Keratinocyte (primary cell): ENCODE measurements around the gene DDIT4. TPM values are rescaled to one million over a fixed set of nuclear protein-coding genes. Genes with fewer than 3 reads are reported as not detected.

Experiments used
- DNase-seq: peaks from one replicate; pipeline ENCODE4 v3.0.0-alpha.2; 2011; ENCODE audit warnings: low read depth, missing footprints, low spot score
- FAIRE-seq: peaks from 2 replicates; lab custom pipeline; 2011; peaks lifted over from hg19 to GRCh38; lab: Jason Lieb, UNC
- H2AFZ ChIP-seq: 2 replicates; pipeline ENCODE4 v1.6.0; 2012; ENCODE audit warnings: low read length, control low read depth, inconsistent platforms; ENCODE audit not compliant: control insufficient read depth
- H3K27ac ChIP-seq: 2 replicates; pipeline ENCODE4 v1.5.1; 2011; ENCODE audit warnings: low read length; ENCODE audit not compliant: control insufficient read depth, insufficient read depth
- H3K27me3 ChIP-seq: 3 replicates; pipeline ENCODE4 v1.6.0; 2011; ENCODE audit warnings: low read length; ENCODE audit not compliant: control insufficient read depth, insufficient read depth; ENCODE audit errors: extremely low read depth
- H3K36me3 ChIP-seq, 2 experiments: 2 replicates in 1 of 2; 3 replicates in 1 of 2; pipeline ENCODE4 v1.5.1; 2011; ENCODE audit warnings: low read length in 2 of 2, mild to moderate bottlenecking in 1 of 2; ENCODE audit not compliant: control insufficient read depth in 2 of 2, insufficient read depth in 2 of 2; ENCODE audit errors: extremely low read depth in 1 of 2
- H3K4me1 ChIP-seq: 3 replicates; pipeline ENCODE4 v1.5.1; 2011; ENCODE audit warnings: low read length; ENCODE audit not compliant: control insufficient read depth, insufficient read depth; ENCODE audit errors: extremely low read depth
- H3K4me2 ChIP-seq: 3 replicates; pipeline ENCODE4 v1.6.0; 2011; ENCODE audit warnings: low read depth, low read length; ENCODE audit not compliant: control insufficient read depth, insufficient read depth; ENCODE audit errors: extremely low read depth
- H3K4me3 ChIP-seq, 3 experiments: fragments of 200-600 bp in 1 of 3; sonication (generic) in 1 of 3; 2 replicates in 2 of 3; 3 replicates in 1 of 3; pipeline ENCODE4 v1.5.1; 2011 to 2016; ENCODE audit warnings: low read length in 3 of 3, mild to moderate bottlenecking in 3 of 3, control low read depth in 2 of 3, inconsistent platforms in 1 of 3, low read depth in 1 of 3, mixed read lengths in 1 of 3, mixed run types in 1 of 3, moderate library complexity in 1 of 3; ENCODE audit not compliant: control insufficient read depth in 2 of 3, insufficient read depth in 2 of 3; ENCODE audit errors: extremely low read depth in 1 of 3
- H3K79me2 ChIP-seq: 2 replicates; pipeline ENCODE4 v1.6.0; 2012; ENCODE audit warnings: low read length; ENCODE audit not compliant: control insufficient read depth, insufficient read depth
- H3K9ac ChIP-seq: 3 replicates; pipeline ENCODE4 v1.6.0; 2011; ENCODE audit warnings: low read length; ENCODE audit not compliant: control insufficient read depth, insufficient read depth; ENCODE audit errors: extremely low read depth
- H3K9me1 ChIP-seq: 3 replicates; pipeline ENCODE4 v1.6.0; 2011; ENCODE audit warnings: low read length; ENCODE audit not compliant: control insufficient read depth, insufficient read depth; ENCODE audit errors: extremely low read depth
- H3K9me3 ChIP-seq: 2 replicates; pipeline ENCODE4 v1.5.1; 2012; ENCODE audit warnings: low read depth, low read length; ENCODE audit not compliant: control insufficient read depth
- H4K20me1 ChIP-seq: 3 replicates; pipeline ENCODE4 v1.6.0; 2011; ENCODE audit warnings: low read length; ENCODE audit not compliant: control insufficient read depth, insufficient read depth; ENCODE audit errors: extremely low read depth
- EZH2 ChIP-seq: IDR thresholded peaks from one replicate; pipeline ENCODE4 v1.6.1; 2012; ENCODE audit warnings: inconsistent platforms, mild to moderate bottlenecking, low read length, moderate library complexity
- dilution Hi-C: fragments of 300-500 bp; cut with MboI; formaldehyde crosslinking; loops from one replicate; pipeline ENCODE4 v1.7.0; 2020; ENCODE audit warnings: low sequenced_read_pairs; ENCODE audit not compliant: extremely low pct_ligation_motif_present
- polyA plus RNA-seq, 5 experiments: library from polyadenylated mRNA; depleted of rRNA in 3 of 5; stranded (reverse) in 3 of 5; stranded (forward) in 1 of 5; unstranded in 1 of 5; fragments of >200 nt; gene quantifications; 1 replicate in 1 of 5; 2 replicates in 3 of 5; 3 replicates in 1 of 5; pipeline versions ENCODE4 v1.2.1 to v1.2.3, GENCODE V29; 2011 to 2012; ENCODE audit warnings: missing spikeins in 2 of 5, low read depth in 1 of 5, low replicate concordance in 1 of 5
- TF ChIP-seq, protein P1 (sequence below), 3 experiments: IDR thresholded peaks in 1 of 3; conservative IDR thresholded peaks in 1 of 3; optimal IDR thresholded peaks in 1 of 3; 2 replicates in 2 of 3; 3 replicates in 1 of 3; pipeline versions ENCODE3 to v1.5.1; 2011; ENCODE audit warnings: low read length in 3 of 3, mild to moderate bottlenecking in 3 of 3, moderate library complexity in 2 of 3, control low read depth in 1 of 3, inconsistent platforms in 1 of 3; ENCODE audit not compliant: insufficient read depth in 2 of 3; ENCODE audit errors: extremely low read depth in 1 of 3

The DDIT4 gene
- polyA plus RNA-seq, 1 donor (not counting 4 experiments of a cell fraction or from before 2014, with no cell fraction given), result 248 TPM

DNA sequence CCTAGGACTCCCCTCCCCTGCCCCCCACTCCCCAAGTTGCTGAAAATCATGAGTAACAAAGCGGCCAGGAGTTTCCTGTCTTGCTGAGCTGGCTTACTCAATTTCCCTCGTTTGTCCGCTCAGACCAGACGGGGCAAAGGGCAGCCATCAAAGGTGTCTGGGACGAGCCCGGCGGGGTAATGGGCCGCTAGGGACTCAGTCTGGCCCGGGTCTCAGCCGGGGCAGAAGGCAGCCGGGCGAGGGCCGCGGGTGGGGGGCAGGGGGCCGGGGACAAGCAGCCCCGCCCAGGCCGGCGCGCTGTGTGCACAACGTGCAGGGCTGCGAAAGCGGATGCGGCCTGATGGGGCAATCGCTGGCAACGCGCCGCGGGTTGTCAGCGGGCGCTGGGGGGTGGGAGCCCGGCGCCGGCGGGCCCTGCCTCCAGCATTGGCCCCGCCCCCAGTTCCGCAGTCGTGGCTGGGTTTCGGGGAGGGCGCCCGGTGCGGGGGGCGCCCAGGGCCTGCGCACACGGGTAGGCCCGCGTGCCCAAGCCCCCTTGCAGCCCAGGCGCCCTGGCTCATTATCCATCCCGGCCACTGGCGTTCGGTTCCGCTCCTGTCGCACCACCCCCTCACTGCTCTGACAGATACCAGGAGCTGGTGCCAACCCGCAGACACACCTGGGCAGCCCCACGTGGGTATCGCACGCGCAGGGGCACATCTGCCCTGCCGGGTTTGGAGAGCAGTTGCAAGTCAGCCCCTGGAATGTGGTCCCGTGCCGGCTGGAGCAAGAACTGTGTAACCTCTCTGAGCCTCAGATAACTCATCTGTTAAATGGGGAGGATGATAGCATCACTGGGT lies 45.9 kb downstream of the DDIT4 start:
- peak; percentile 26 for FAIRE-seq
- dilution Hi-C loops, result no loop called here

DNA sequence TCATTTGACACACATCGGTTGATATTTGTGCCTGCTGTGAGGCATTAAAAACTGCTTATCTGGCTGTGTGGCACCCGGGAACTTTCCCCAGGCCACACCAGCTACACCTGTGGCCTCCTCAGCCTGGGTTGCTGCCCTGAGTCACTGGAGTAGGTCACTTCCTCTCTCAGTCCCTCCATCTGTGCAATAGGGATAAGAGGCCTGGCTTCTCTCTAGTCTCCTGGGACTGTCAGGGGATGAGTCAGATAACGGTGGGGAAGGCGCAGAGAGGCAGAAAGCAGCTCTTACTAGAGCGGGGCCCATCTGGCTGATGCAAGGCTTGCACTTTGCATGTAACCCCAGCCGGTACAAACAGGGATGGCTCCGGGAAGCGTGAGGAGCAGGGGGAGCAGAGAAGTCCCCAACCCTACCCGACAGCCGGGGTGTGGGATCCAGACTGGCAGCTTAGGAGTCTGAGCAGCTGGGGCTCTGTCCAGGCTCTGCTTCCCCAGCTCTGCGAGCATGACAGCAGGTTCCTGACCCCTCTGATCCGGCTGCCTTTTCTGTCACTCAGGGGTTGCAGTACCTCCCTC lies 47.0 kb downstream of the DDIT4 start:
- no peaks in the 10 kb centered on the region for H3K9me1 ChIP-seq
- dilution Hi-C loops, result no loop called here

More for the DNA sequence above, 45.9 kb downstream of the DDIT4 start:
- Histone ChIP-seq H3K27me3 (no peaks in the 10 kb centered on the region), H3K4me3 (peak overlapping the region; percentile 17 to 37 (median 36)), H3K27ac (peak overlapping the region; percentile 94), H3K36me3 (no peaks in the 10 kb centered on the region), H3K9me3 (no peaks in the 10 kb centered on the region), H4K20me1 (no peaks in the 10 kb centered on the region), H2AFZ (no peak overlapping the region), H3K4me2 (peak overlapping the region; percentile 29), H3K9ac (peak overlapping the region; percentile 91), H3K4me1 (peaks cover 67% of the 10 kb centered on the region), H3K9me1 (no peaks in the 10 kb centered on the region), H3K79me2 (no peaks in the 10 kb centered on the region)
- peak; percentile 100 for DNase-seq
- TF ChIP-seq, protein P1, sequence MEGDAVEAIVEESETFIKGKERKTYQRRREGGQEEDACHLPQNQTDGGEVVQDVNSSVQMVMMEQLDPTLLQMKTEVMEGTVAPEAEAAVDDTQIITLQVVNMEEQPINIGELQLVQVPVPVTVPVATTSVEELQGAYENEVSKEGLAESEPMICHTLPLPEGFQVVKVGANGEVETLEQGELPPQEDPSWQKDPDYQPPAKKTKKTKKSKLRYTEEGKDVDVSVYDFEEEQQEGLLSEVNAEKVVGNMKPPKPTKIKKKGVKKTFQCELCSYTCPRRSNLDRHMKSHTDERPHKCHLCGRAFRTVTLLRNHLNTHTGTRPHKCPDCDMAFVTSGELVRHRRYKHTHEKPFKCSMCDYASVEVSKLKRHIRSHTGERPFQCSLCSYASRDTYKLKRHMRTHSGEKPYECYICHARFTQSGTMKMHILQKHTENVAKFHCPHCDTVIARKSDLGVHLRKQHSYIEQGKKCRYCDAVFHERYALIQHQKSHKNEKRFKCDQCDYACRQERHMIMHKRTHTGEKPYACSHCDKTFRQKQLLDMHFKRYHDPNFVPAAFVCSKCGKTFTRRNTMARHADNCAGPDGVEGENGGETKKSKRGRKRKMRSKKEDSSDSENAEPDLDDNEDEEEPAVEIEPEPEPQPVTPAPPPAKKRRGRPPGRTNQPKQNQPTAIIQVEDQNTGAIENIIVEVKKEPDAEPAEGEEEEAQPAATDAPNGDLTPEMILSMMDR (optimal IDR thresholded peaks at IDR 0.05 in 1 of 3, IDR thresholded peaks at IDR 0.05 in 1 of 3, conservative IDR thresholded peaks at IDR 0.05 in 1 of 3; ENCODE audit: extremely low read depth in 1 of 3, insufficient read depth in 2 of 3, low read length in 3 of 3), result no peak
- no peak for TF ChIP-seq EZH2

More for the DNA sequence above, 47.0 kb downstream of the DDIT4 start:
- H3K27me3 ChIP-seq, result no peaks in the 10 kb centered on the region
- H3K9ac ChIP-seq, result peak overlapping the region; percentile 91
- H3K36me3 ChIP-seq, result no peaks in the 10 kb centered on the region
- H3K79me2 ChIP-seq, result no peaks in the 10 kb centered on the region
- FAIRE-seq (peak; percentile 39), DNase-seq (peak; percentile 99)
- peaks cover 57% of the 10 kb centered on the region for H3K4me1 ChIP-seq
- H2AFZ ChIP-seq, result no peak overlapping the region
- peak overlapping the region; percentile 29 for H3K4me2 ChIP-seq
- H4K20me1 ChIP-seq, result no peaks in the 10 kb centered on the region
- H3K27ac ChIP-seq, result peak overlapping the region; percentile 94
- peak overlapping the region in 1 of 3 experiments; percentile 55 for H3K4me3 ChIP-seq
- TF ChIP-seq EZH2, result no peak
- TF ChIP-seq, protein P1 (optimal IDR thresholded peaks at IDR 0.05 in 1 of 3, IDR thresholded peaks at IDR 0.05 in 1 of 3, conservative IDR thresholded peaks at IDR 0.05 in 1 of 3; ENCODE audit: extremely low read depth in 1 of 3, insufficient read depth in 2 of 3, low read length in 3 of 3), result no peak
- H3K9me3 ChIP-seq, result no peaks in the 10 kb centered on the region
